Mesenchymal stem cell (in vitro differentiated cells and primary cell): Measurements from ENCODE around the gene IDNK.

Experiments
- DNase-seq: peaks from one replicate; pipeline ENCODE4 v3.0.0-alpha.2; 2013
- H2AFZ ChIP-seq: one replicate; pipeline ENCODE4 v1.6.1; 2013; ENCODE audit warnings: low read depth, mild to moderate bottlenecking, control low read depth, inconsistent platforms, low read length, moderate library complexity
- H2AK5ac ChIP-seq: 2 replicates; pipeline ENCODE4 v1.6.1; 2013; ENCODE audit warnings: low read length, moderate library complexity, mild to moderate bottlenecking, inconsistent platforms; ENCODE audit not compliant: severe bottlenecking
- H2BK120ac ChIP-seq: one replicate; pipeline ENCODE4 v1.6.1; 2013; ENCODE audit warnings: low read depth, mild to moderate bottlenecking, inconsistent platforms, low read length, moderate library complexity
- H2BK12ac ChIP-seq, 2 experiments: one replicate each; pipeline ENCODE4 v1.6.1; 2013; ENCODE audit warnings: inconsistent platforms in 2 of 2, low read length in 2 of 2, mild to moderate bottlenecking in 2 of 2, moderate library complexity in 2 of 2, control low read depth in 1 of 2
- H2BK15ac ChIP-seq: one replicate; pipeline ENCODE4 v1.6.1; 2013; ENCODE audit warnings: mild to moderate bottlenecking, low read depth, inconsistent platforms; ENCODE audit not compliant: poor library complexity, severe bottlenecking
- H2BK5ac ChIP-seq: 2 replicates; pipeline ENCODE4 v1.6.1; 2013; ENCODE audit warnings: low read depth, mild to moderate bottlenecking, low read length, control low read depth, inconsistent platforms; ENCODE audit not compliant: poor library complexity, severe bottlenecking
- H3K14ac ChIP-seq, 2 experiments: one replicate each; pipeline ENCODE4 v1.6.1; 2013; ENCODE audit warnings: inconsistent platforms in 2 of 2, low read length in 2 of 2, control low read depth in 1 of 2, mild to moderate bottlenecking in 1 of 2, moderate library complexity in 1 of 2
- H3K18ac ChIP-seq, 2 experiments: one replicate each; pipeline ENCODE4 v1.6.1; 2013; ENCODE audit warnings: inconsistent platforms in 2 of 2, low read length in 2 of 2, control low read depth in 1 of 2, low read depth in 1 of 2, mild to moderate bottlenecking in 1 of 2
- H3K23ac ChIP-seq, 2 experiments: one replicate each; pipeline ENCODE4 v1.6.1; 2013; ENCODE audit warnings: inconsistent platforms in 2 of 2, low read length in 2 of 2, mild to moderate bottlenecking in 2 of 2, moderate library complexity in 2 of 2, control low read depth in 1 of 2
- H3K27ac ChIP-seq: 2 replicates; pipeline ENCODE4 v1.5.1; 2013; ENCODE audit warnings: mild to moderate bottlenecking, moderate library complexity, low read length, control low read depth, inconsistent platforms; ENCODE audit not compliant: poor library complexity, severe bottlenecking
- H3K27me3 ChIP-seq, 2 experiments: 2 replicates each; pipeline versions ENCODE4 v1.6.1 to v1.7.0; 2013; ENCODE audit warnings: low read length in 2 of 2, mild to moderate bottlenecking in 2 of 2, moderate library complexity in 2 of 2, control low read depth in 1 of 2, inconsistent platforms in 1 of 2; ENCODE audit not compliant: control insufficient read depth in 1 of 2, insufficient read depth in 1 of 2
- H3K36me3 ChIP-seq, 2 experiments: 2 replicates each; pipeline versions ENCODE4 v1.6.1 to v1.7.0; 2013; ENCODE audit warnings: low read length in 2 of 2, control low read depth in 1 of 2, inconsistent platforms in 1 of 2, low read depth in 1 of 2, mild to moderate bottlenecking in 1 of 2; ENCODE audit not compliant: insufficient read depth in 2 of 2, control insufficient read depth in 1 of 2
- H3K4ac ChIP-seq, 2 experiments: one replicate each; pipeline ENCODE4 v1.6.1; 2013; ENCODE audit warnings: inconsistent platforms in 2 of 2, low read length in 2 of 2, mild to moderate bottlenecking in 2 of 2, moderate library complexity in 2 of 2, control low read depth in 1 of 2, low read depth in 1 of 2
- H3K4me1 ChIP-seq: 2 replicates; pipeline ENCODE4 v1.6.1; 2013; ENCODE audit warnings: low read depth, low read length, control low read depth; ENCODE audit not compliant: control insufficient read depth, insufficient read depth
- H3K4me2 ChIP-seq: 2 replicates; pipeline ENCODE4 v1.6.1; 2013; ENCODE audit warnings: low read length, mild to moderate bottlenecking, inconsistent platforms; ENCODE audit not compliant: poor library complexity, severe bottlenecking
- H3K4me3 ChIP-seq, 2 experiments: 2 replicates each; pipeline versions ENCODE4 v1.5.1 to v1.7.0; 2013; ENCODE audit warnings: low read length in 2 of 2, mild to moderate bottlenecking in 2 of 2, control low read depth in 1 of 2, low read depth in 1 of 2; ENCODE audit not compliant: insufficient read depth in 1 of 2
- H3K79me1 ChIP-seq: replicated peaks from 2 replicates; pipeline ENCODE4 v1.6.1; 2013; ENCODE audit warnings: mild to moderate bottlenecking, control low read depth, low read length, inconsistent platforms; ENCODE audit not compliant: poor library complexity, severe bottlenecking
- H3K9ac ChIP-seq: 2 replicates; pipeline ENCODE4 v1.7.0; 2013; ENCODE audit warnings: mild to moderate bottlenecking, low read length, moderate library complexity
- H3K9me3 ChIP-seq: 2 replicates; pipeline ENCODE4 v1.7.0; 2013; ENCODE audit warnings: mild to moderate bottlenecking, low read length; ENCODE audit not compliant: control insufficient read depth
- H4K8ac ChIP-seq: one replicate; pipeline ENCODE4 v1.6.1; 2013; ENCODE audit warnings: inconsistent platforms, mild to moderate bottlenecking, low read length, moderate library complexity
- H4K91ac ChIP-seq: one replicate; pipeline ENCODE4 v1.6.1; 2013; ENCODE audit warnings: mild to moderate bottlenecking, low read length, inconsistent platforms
- WGBS: methylation state at CpG from one replicate; pipeline ENCODE4 v1.1.7; 2013; ENCODE audit warnings: mixed read lengths; 5-methylcytosine and 5-hydroxymethylcytosine counted together

Gene IDNK

GRCh38 chr9:83633255-83633654 lies 10.3 kb downstream of the IDNK start:
- Histone ChIP-seq H3K9ac (no peak overlapping the region), H3K4me3 (no peak overlapping the region)
- WGBS, result 92% methylated on average over 1 of the region's 1 CpG

GRCh38 chr9:83633676-83634075 lies 10.7 kb downstream of the IDNK start:
- no peak overlapping the region for H4K91ac ChIP-seq
- H3K23ac ChIP-seq, result no peak overlapping the region
- no peak overlapping the region for H2AFZ ChIP-seq
- no peak overlapping the region for H2AK5ac ChIP-seq
- H3K4ac ChIP-seq, result no peak overlapping the region
- DNase-seq, result no peak
- H2BK15ac ChIP-seq, result no peak overlapping the region
- H3K4me1 ChIP-seq, result peaks cover 3% of the 10 kb centered on the region
- 95% methylated on average over 2 of the region's 2 CpGs for WGBS
- H2BK120ac ChIP-seq, result no peak overlapping the region
- no peaks in the 10 kb centered on the region for H3K9me3 ChIP-seq
- H3K18ac ChIP-seq, result no peak overlapping the region
- H3K4me3 ChIP-seq, result no peak overlapping the region
- H3K36me3 ChIP-seq, result peaks cover 12 to 13% of the 10 kb centered on the region in 2 experiments
- H3K27ac ChIP-seq, result peak overlapping the region; percentile 20
- no peak overlapping the region for H2BK5ac ChIP-seq
- peaks cover 11% of the 10 kb centered on the region for H3K79me1 ChIP-seq
- H3K4me2 ChIP-seq, result no peak overlapping the region
- no peak overlapping the region for H2BK12ac ChIP-seq
- H3K14ac ChIP-seq, result no peak overlapping the region
- H4K8ac ChIP-seq, result no peak overlapping the region
- H3K9ac ChIP-seq, result no peak overlapping the region
- no peaks in the 10 kb centered on the region for H3K27me3 ChIP-seq

More at GRCh38 chr9:83633255-83633654, 10.3 kb downstream of the IDNK start:
- Histone ChIP-seq H3K79me1 (peaks cover 11% of the 10 kb centered on the region), H3K4me2 (no peak overlapping the region), H4K91ac (no peak overlapping the region), H3K9me3 (no peaks in the 10 kb centered on the region), H2BK15ac (no peak overlapping the region), H4K8ac (no peak overlapping the region), H3K27ac (peak overlapping the region; percentile 44), H3K23ac (no peak overlapping the region), H3K36me3 (peaks cover 12 to 16% of the 10 kb centered on the region in 2 experiments), H3K27me3 (no peaks in the 10 kb centered on the region), H2AK5ac (no peak overlapping the region), H3K4ac (no peak overlapping the region), H2BK5ac (no peak overlapping the region), H2BK120ac (no peak overlapping the region), H3K4me1 (peaks cover 3% of the 10 kb centered on the region), H3K18ac (no peak overlapping the region), H2AFZ (no peak overlapping the region), H2BK12ac (no peak overlapping the region), H3K14ac (no peak overlapping the region)
- no peak for DNase-seq

GRCh38 chr9:83636813-83637212 lies 13.9 kb downstream of the IDNK start:
- no peak overlapping the region for H3K4me3 ChIP-seq
- no peak overlapping the region for H4K91ac ChIP-seq
- no peak overlapping the region for H3K27ac ChIP-seq
- no peak overlapping the region for H3K18ac ChIP-seq
- H3K79me1 ChIP-seq, result peaks cover 4% of the 10 kb centered on the region
- no peak overlapping the region for H2AK5ac ChIP-seq
- no peak overlapping the region for H2BK5ac ChIP-seq
- H3K4me1 ChIP-seq, result peaks cover 3% of the 10 kb centered on the region
- no peak overlapping the region for H2AFZ ChIP-seq
- no peak overlapping the region for H2BK15ac ChIP-seq
- H3K36me3 ChIP-seq, result peaks cover 0 to 7% of the 10 kb centered on the region in 2 experiments
- H3K23ac ChIP-seq, result no peak overlapping the region
- no peak overlapping the region for H4K8ac ChIP-seq
- no peaks in the 10 kb centered on the region for H3K9me3 ChIP-seq
- no peak overlapping the region for H2BK12ac ChIP-seq
- no peak overlapping the region for H3K14ac ChIP-seq
- no peak overlapping the region for H2BK120ac ChIP-seq
- no peak for DNase-seq
- no peak overlapping the region for H3K4ac ChIP-seq
- no peaks in the 10 kb centered on the region for H3K27me3 ChIP-seq
- H3K4me2 ChIP-seq, result no peak overlapping the region
- H3K9ac ChIP-seq, result no peak overlapping the region

GRCh38 chr9:83637389-83637788 lies 14.4 kb downstream of the IDNK start:
- no peak for DNase-seq
- Histone ChIP-seq H3K9me3 (no peaks in the 10 kb centered on the region), H3K18ac (no peak overlapping the region), H3K27me3 (no peaks in the 10 kb centered on the region), H3K4me1 (peaks cover 3% of the 10 kb centered on the region), H2BK5ac (no peak overlapping the region), H2BK120ac (no peak overlapping the region), H2BK15ac (no peak overlapping the region), H3K9ac (no peak overlapping the region), H3K36me3 (peaks cover 0 to 7% of the 10 kb centered on the region in 2 experiments), H3K4ac (no peak overlapping the region), H4K91ac (no peak overlapping the region), H2AFZ (no peak overlapping the region), H4K8ac (no peak overlapping the region), H2AK5ac (no peak overlapping the region), H3K4me2 (no peak overlapping the region), H3K79me1 (peaks cover 4% of the 10 kb centered on the region), H3K4me3 (no peak overlapping the region), H2BK12ac (no peak overlapping the region), H3K14ac (no peak overlapping the region), H3K27ac (no peak overlapping the region), H3K23ac (no peak overlapping the region)
- WGBS, result no CpG with 5 or more reads among the region's 1 CpG
